Right lobe of liver (tissue), 6 donors: ENCODE results near the gene SPINK14. TPM values are rescaled to one million over a fixed set of nuclear protein-coding genes. Genes with fewer than 3 reads are reported as not detected.

Experiments used
- ATAC-seq, 4 donors: fragments of 200-7000 bp; cut with Tn5 transposase; one replicate each; pipeline ENCODE4 v1.9.1; 2020; ENCODE audit warnings: mild to moderate bottlenecking in 4 of 4, moderate library complexity in 4 of 4
- DNase-seq, 3 donors: peaks; one replicate each; pipeline ENCODE4 v3.0.0-alpha.2; 2020
- H3K27ac ChIP-seq, 3 donors: fragments of 200-600 bp; one replicate each; pipeline ENCODE4 v1.8.0; 2022
- H3K27me3 ChIP-seq, 2 donors: fragments of 200-600 bp; one replicate each; pipeline ENCODE4 v1.8.0; 2022
- H3K36me3 ChIP-seq, 4 donors: fragments of 200-600 bp; sonication (generic) in 1 of 4; one replicate each; pipeline versions ENCODE4 v1.5.1 to v1.8.0; 2017 to 2022; ENCODE audit warnings: control low read depth in 1 of 4
- H3K4me1 ChIP-seq, 4 donors: fragments of 200-600 bp; sonication (generic) in 1 of 4; one replicate each; pipeline versions ENCODE4 v1.5.1 to v1.8.0; 2017 to 2022; ENCODE audit warnings: control low read depth in 1 of 4
- H3K4me3 ChIP-seq, 3 donors: fragments of 200-600 bp; one replicate each; pipeline ENCODE4 v1.8.0; 2022
- H3K9me3 ChIP-seq, 4 donors: fragments of 200-600 bp; sonication (generic) in 1 of 4; one replicate each; pipeline versions ENCODE4 v1.5.1 to v1.8.0; 2017 to 2022; ENCODE audit warnings: control low read depth in 1 of 4
- CTCF ChIP-seq, 4 donors: fragments of 200-600 bp in 3 of 4; fragments of 450-650 bp in 1 of 4; IDR thresholded peaks; one replicate each; pipeline versions ENCODE4 v1.5.1 to v1.8.0; 2016 to 2022; ENCODE audit warnings: antibody characterized with exemption in 4 of 4, mild to moderate bottlenecking in 2 of 4
- POLR2A ChIP-seq: fragments of 450-650 bp; IDR thresholded peaks from one replicate; pipeline ENCODE4 v1.6.1; 2017; ENCODE audit warnings: antibody characterized with exemption, mild to moderate bottlenecking
- WGBS: methylation state at CpG from one replicate; pipeline ENCODE4 v1.1.6; 2018; ENCODE audit warnings: low coverage, low lambda C conversion rate; ENCODE audit not compliant: insufficient coverage; ENCODE audit errors: missing lambda C conversion rate; 5-methylcytosine and 5-hydroxymethylcytosine counted together
- intact Hi-C, 2 donors: fragments of 100-400 bp; cut with DNase I; formaldehyde crosslinking; loops; one replicate each; pipeline versions ENCODE4 v1.11.2 to v1.14.1; 2022
- long read RNA-seq: library from polyadenylated mRNA; unstranded; transcript quantifications from one replicate; pipeline ENCODE4 v2.0.0, GENCODE V29; 2019
- total RNA-seq, 6 experiments: library from RNA; depleted of rRNA in 2 of 6; stranded (reverse); fragments of >200 nt in 2 of 6; fragmentation: NEBNext Ultra II Directional in 3 of 6; extraction: Animal tissue kit (Norgen Biotek cat#: 25700) in 3 of 6; gene quantifications; one replicate each; pipeline versions ENCODE4 v1.1.0 to v1.2.4, GENCODE V29; 2016 to 2023
- donor health status: DM: no; HTN: yes; CAD: no.
- donor health status: DM: no; HTN: no; CAD: no.
- donor health status: DM: no; HTN: no; CAD: no.
- donor health status: DM: no; HTN: yes; CAD: no.
- donor health status: DM: no; HTN: yes; CAD: no.

The SPINK14 gene
- not detected for total RNA-seq
- long read RNA-seq, result 0 reads

- DNase-seq (no peak), ATAC-seq (no peak)
- TF ChIP-seq POLR2A, result no peak
- TF ChIP-seq CTCF (IDR thresholded peaks at IDR 0.05), result no peak
- Histone ChIP-seq H3K36me3 (no peaks in the 10 kb centered on the region), H3K9me3 (no peaks in the 10 kb centered on the region), H3K27me3 (no peaks in the 10 kb centered on the region), H3K4me1 (no peaks in the 10 kb centered on the region), H3K4me3 (no peak within 1 kb of the TSS), H3K27ac (no peak within 1 kb of the TSS)
- intact Hi-C loops, result no loop called here
- 100% methylated on average over 1 of the region's 1 CpG for WGBS
These were observed at the start of gene SPINK14 for GRCh38 chr5:148168246-148168645. Gene SPINK14, plus strand, starts transcription at chr5:148168546. Its CDS starts 1,187 bp downstream, at chr5:148169733.

- H3K9me3 ChIP-seq, result no peaks in the 10 kb centered on the region
- H3K4me3 ChIP-seq, result no peak overlapping the region
- H3K4me1 ChIP-seq, result peaks cover 0 to 4% (median 0%) of the 10 kb centered on the region in 4 donors
- TF ChIP-seq POLR2A (no peak), CTCF (IDR thresholded peaks at IDR 0.05) (no peak)
- 39% methylated on average over 3 of the region's 3 CpGs for WGBS
- no peaks in the 10 kb centered on the region for H3K27me3 ChIP-seq
- ATAC-seq (peak in 2 of 4 donors; percentile 43 to 85), DNase-seq (no peak)
- H3K36me3 ChIP-seq, result no peaks in the 10 kb centered on the region
- intact Hi-C loops, result no loop called here
- H3K27ac ChIP-seq, result no peak overlapping the region
These were observed 48.0 kb upstream of the SPINK14 start for GRCh38 chr5:148120317-148120716.

- intact Hi-C loops, result no loop called here
These were observed 42.7 kb upstream of the SPINK14 start for GRCh38 chr5:148125641-148126040.

GRCh38 chr5:148135091-148136048, 33.0 kb upstream of the SPINK14 start:
- no peaks in the 10 kb centered on the region for H3K4me1 ChIP-seq
- H3K27me3 ChIP-seq, result no peaks in the 10 kb centered on the region
- H3K27ac ChIP-seq, result no peak overlapping the region
- H3K36me3 ChIP-seq, result no peaks in the 10 kb centered on the region
- TF ChIP-seq CTCF (IDR thresholded peaks at IDR 0.05) (no peak), POLR2A (no peak)
- no peak overlapping the region for H3K4me3 ChIP-seq
- intact Hi-C loops, result no loop called here
- ATAC-seq (no peak), DNase-seq (no peak)
- WGBS, result 76% methylated on average over 5 of the region's 5 CpGs
- H3K9me3 ChIP-seq, result no peaks in the 10 kb centered on the region

More at GRCh38 chr5:148125641-148126040, 42.7 kb upstream of the SPINK14 start:
- ATAC-seq (peak; percentile 29 to 86 (median 54)), DNase-seq (no peak)
- no peak overlapping the region for H3K4me3 ChIP-seq
- WGBS, result 42% methylated on average over 3 of the region's 3 CpGs
- H3K4me1 ChIP-seq, result peaks cover 0 to under 1% (median 0%) of the 10 kb centered on the region in 4 donors
- no peaks in the 10 kb centered on the region for H3K9me3 ChIP-seq
- TF ChIP-seq CTCF (IDR thresholded peaks at IDR 0.05), result peak in 3 of 4 donors; percentile 10 to 18 (median 13)
- TF ChIP-seq POLR2A, result no peak
- H3K27me3 ChIP-seq, result no peaks in the 10 kb centered on the region
- H3K36me3 ChIP-seq, result no peaks in the 10 kb centered on the region
- no peak overlapping the region for H3K27ac ChIP-seq
